Cardiac fibroblast (primary cell): ENCODE data around the gene NELFB.

Experiments used
- DNase-seq, 2 donors: peaks; one replicate each; pipeline versions ENCODE4 v3.0.0 to v3.0.0-alpha.2; 2010; ENCODE audit warnings: low read depth in 2 of 2
- H3K4me3 ChIP-seq, 2 donors: replicated peaks in 1 of 2; 1 replicate in 1 of 2; 2 replicates in 1 of 2; pipeline ENCODE4 v1.5.1; 2011; ENCODE audit warnings: low read depth in 2 of 2, low read length in 2 of 2, mild to moderate bottlenecking in 2 of 2, moderate library complexity in 1 of 2
- CTCF ChIP-seq: IDR thresholded peaks from one replicate; pipeline ENCODE4 v1.5.1; 2011; ENCODE audit warnings: low read depth, mild to moderate bottlenecking, low read length, inconsistent platforms

NELFB gene

GRCh38 chr9:137228506-137228967 lies 26.6 kb upstream of the NELFB start:
- no peak for DNase-seq
- no peak overlapping the region for H3K4me3 ChIP-seq

GRCh38 chr9:137228968-137229896 lies 25.9 kb upstream of the NELFB start:
- TF ChIP-seq CTCF, result no peak
- DNase-seq, result no peak
- no peak overlapping the region for H3K4me3 ChIP-seq

More at GRCh38 chr9:137228506-137228967, 26.6 kb upstream of the NELFB start:
- TF ChIP-seq CTCF, result no peak

GRCh38 chr9:137229903-137230704 lies 25.0 kb upstream of the NELFB start:
- no peak overlapping the region for H3K4me3 ChIP-seq
- no peak for TF ChIP-seq CTCF
- DNase-seq, result no peak

GRCh38 chr9:137230705-137231371 lies 24.3 kb upstream of the NELFB start, which contains the start of gene SLC34A3:
SLC34A3 (plus strand) TSS chr9:137230901; CDS start chr9:137231703, 802 bp downstream.
- no peak for DNase-seq
- no peak for TF ChIP-seq CTCF
- H3K4me3 ChIP-seq, result no peak within 1 kb of the TSS

- DNase-seq, result no peak
- no peak overlapping the region for H3K4me3 ChIP-seq
- no peak for TF ChIP-seq CTCF
These were observed 23.6 kb upstream of the NELFB start for GRCh38 chr9:137231372-137232039.

GRCh38 chr9:137232101-137232500 lies 23.0 kb upstream of the NELFB start:
- TF ChIP-seq CTCF, result no peak
- no peak overlapping the region for H3K4me3 ChIP-seq
- no peak for DNase-seq
